Adrenal gland (tissue), 19 donors: ENCODE data around the gene NUP88. TPM values are rescaled to one million over a fixed set of nuclear protein-coding genes. Genes with fewer than 3 reads are reported as not detected.

Source experiments
- DNase-seq, 7 donors: peaks; one replicate each; pipeline ENCODE4 v3.0.0-alpha.2; 2019 to 2020
- H3K27ac ChIP-seq, 5 donors: fragments of 200-600 bp; sonication (generic) in 4 of 5; 1 replicate in 3 of 5; 2 replicates in 2 of 5; pipeline versions ENCODE4 v1.5.1 to v1.8.0; 2016 to 2020; ENCODE audit warnings: mild to moderate bottlenecking in 1 of 5
- H3K27me3 ChIP-seq: fragments of 200-600 bp; 2 replicates; pipeline ENCODE4 v1.8.0; 2021
- H3K36me3 ChIP-seq, 2 donors: fragments of 200-600 bp; replicated peaks in 1 of 2; 1 replicate in 1 of 2; 2 replicates in 1 of 2; pipeline versions ENCODE4 v1.5.1 to v1.8.0; 2018 to 2022
- H3K4me1 ChIP-seq, 2 donors: fragments of 200-600 bp; replicated peaks in 1 of 2; 1 replicate in 1 of 2; 2 replicates in 1 of 2; pipeline versions ENCODE4 v1.5.1 to v1.8.0; 2018 to 2021
- H3K4me3 ChIP-seq, 4 donors: fragments of 200-600 bp; sonication (generic) in 3 of 4; one replicate each; pipeline ENCODE4 v1.5.1; 2016 to 2018
- H3K9me3 ChIP-seq, 3 donors: fragments of 200-600 bp; sonication (generic) in 1 of 3; replicated peaks in 1 of 3; 1 replicate in 2 of 3; 2 replicates in 1 of 3; pipeline versions ENCODE4 v1.5.1 to v1.8.0; 2016 to 2021
- POLR2A ChIP-seq, 2 donors: fragments of 450-650 bp; IDR thresholded peaks; one replicate each; pipeline ENCODE4 v1.6.1; 2017; ENCODE audit warnings: antibody characterized with exemption in 2 of 2, mild to moderate bottlenecking in 2 of 2, moderate library complexity in 1 of 2
- WGBS, 4 donors: extraction: QIAGEN DNeasy Blood & Tissue Kit in 2 of 4; methylation state at CpG; one replicate each; pipeline versions ENCODE4 v1.1.5 to v1.1.7; 2013 to 2017; 5-methylcytosine and 5-hydroxymethylcytosine counted together
- intact Hi-C, 2 donors: fragments of 100-400 bp; cut with DNase I; formaldehyde crosslinking; loops; one replicate each; pipeline versions ENCODE4 v1.14.1 to v1.15.0; 2022 to 2023
- long read RNA-seq, 10 donors: library from polyadenylated mRNA in 3 of 10; unstranded in 2 of 10; stranded (forward) in 1 of 10; transcript quantifications; one replicate each; pipeline ENCODE4 v2.0.0 and lab custom pipeline, GENCODE V29; 2021 to 2026
- polyA plus RNA-seq, 3 donors: library from polyadenylated mRNA; stranded (reverse); fragments of 200-250 nt in 2 of 3; fragments of 350-450 nt in 1 of 3; fragmentation: Illumina TruSeq in 1 of 3; extraction: RNeasy Lipid Tissue Mini Kit (QIAGEN cat#74804) in 1 of 3; gene quantifications; one replicate each; pipeline ENCODE4 v1.2.3, GENCODE V29; 2013 to 2014
- total RNA-seq, 9 donors: library from RNA; depleted of rRNA in 4 of 9; stranded (reverse); fragments of >200 nt in 4 of 9; fragments of 120-200 nt in 1 of 9; fragmentation: NEBNext Ultra II Directional in 1 of 9; extraction: Animal tissue kit (Norgen Biotek cat#: 25700) in 1 of 9; gene quantifications; one replicate each; pipeline versions ENCODE4 v1.1.0 to v1.2.4, GENCODE V29; 2013 to 2023
- TF ChIP-seq, protein P1 (sequence below), 6 experiments: fragments of 450-650 bp in 4 of 6; fragments of 200-600 bp in 2 of 6; sonication (generic) in 1 of 6; IDR thresholded peaks; 1 replicate in 5 of 6; 2 replicates in 1 of 6; pipeline versions ENCODE4 v1.5.1 to v1.8.0; 2016 to 2021; ENCODE audit warnings: antibody characterized with exemption in 6 of 6, mild to moderate bottlenecking in 2 of 6, moderate library complexity in 1 of 6
- donor health status: healthy with polysubstance abuse.
- donor health status: Bipolar disorder and iron deficiency.
- donor health status: DM: yes; HTN: yes; CAD: no.
- donor health status: DM: no; HTN: no; CAD: no.
- donor health status: DM: no; HTN: no; CAD: no.
- donor health status: DM: yes; HTN: yes; CAD: no.

Gene NUP88
- 10 to 100 TPM; 30.8 to 88.2 (median 56.5) TPM for total RNA-seq
- polyA plus RNA-seq, result 100 to 1,000 TPM in 2 of 3 donors, 10 to 100 TPM in 1; 92.1 to 137 (median 102) TPM
- long read RNA-seq, donor 1, partial matches to known transcripts, result 0 of 6 reads
- long read RNA-seq, donor 1, other reads (novel, unspliced or antisense), result 0 of 6 reads
- long read RNA-seq, donor 2, partial matches to known transcripts, result 6 of 11 reads
- long read RNA-seq, donor 2, other reads (novel, unspliced or antisense), result 0 of 11 reads
- long read RNA-seq, donor 3, partial matches to known transcripts, result 0 of 3 reads
- long read RNA-seq, donor 3, other reads (novel, unspliced or antisense), result 0 of 3 reads
- long read RNA-seq, donor 4, transcript NUP88-207 (17 exons, 2,916 nt), result major isoform, 8 of 15 reads
- long read RNA-seq, donor 4, partial matches to known transcripts, result 5 of 15 reads
- long read RNA-seq, donor 4, other reads (novel, unspliced or antisense), result 2 of 15 reads
- long read RNA-seq, donor 5, transcript NUP88-207 (17 exons, 2,916 nt), result major isoform, 55 of 70 reads
- long read RNA-seq, donor 5, partial matches to known transcripts, result 4 of 70 reads
- long read RNA-seq, donor 5, other reads (novel, unspliced or antisense), result 8 of 70 reads
- long read RNA-seq, donor 6, partial matches to known transcripts, result 5 of 9 reads
- long read RNA-seq, donor 6, other reads (novel, unspliced or antisense), result 3 of 9 reads
- long read RNA-seq, donor 7, partial matches to known transcripts, result 0 of 3 reads
- long read RNA-seq, donor 7, other reads (novel, unspliced or antisense), result 0 of 3 reads
- long read RNA-seq, donor 8, transcript NUP88-207 (17 exons, 2,916 nt), result major isoform, 6 of 15 reads
- long read RNA-seq, donor 8, partial matches to known transcripts, result 6 of 15 reads
- long read RNA-seq, donor 8, other reads (novel, unspliced or antisense), result 0 of 15 reads
- long read RNA-seq, donor 9, partial matches to known transcripts, result 0 of 4 reads
- long read RNA-seq, donor 9, other reads (novel, unspliced or antisense), result 0 of 4 reads
- long read RNA-seq, donor 10, partial matches to known transcripts, result 6 of 9 reads
- long read RNA-seq, donor 10, other reads (novel, unspliced or antisense), result 0 of 9 reads

DNA sequence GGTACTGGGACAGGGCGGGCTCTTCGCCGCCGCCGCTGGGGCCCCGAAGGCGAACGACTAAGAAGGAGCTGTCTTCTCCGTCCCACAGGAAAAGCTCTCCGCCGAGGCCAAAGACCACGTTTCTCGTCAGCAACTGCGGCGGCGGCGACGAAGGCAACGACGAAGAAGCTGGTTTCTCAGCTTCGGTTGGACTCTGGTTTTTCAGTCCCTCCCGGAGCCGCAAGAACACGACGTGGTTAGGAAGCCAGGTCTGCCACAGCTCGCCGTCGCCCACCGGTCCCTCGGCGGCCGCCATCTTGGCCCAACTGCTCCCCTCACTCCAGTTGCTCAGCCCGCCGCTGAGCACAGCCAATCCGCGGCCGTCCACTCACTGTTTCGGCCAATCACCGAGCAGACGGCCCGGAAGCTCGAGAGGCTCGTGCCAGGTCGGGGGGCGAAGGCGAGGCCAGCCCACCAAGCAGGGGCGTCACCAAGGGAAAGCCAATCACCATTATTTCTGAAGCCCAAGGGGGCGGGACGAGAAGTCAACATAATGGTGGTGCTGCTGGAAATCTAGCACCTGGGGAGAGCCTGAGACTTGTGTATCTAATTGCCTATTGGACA is at the start of gene NUP88:
TSS of gene NUP88 (minus strand) at position 307 of the 603 bp plus-strand sequence. CDS start at position 295, 12 bp downstream.
- Histone ChIP-seq H3K27ac (peak within 1 kb of the TSS; percentile 58 to 89 (median 84)), H3K27me3 (no peaks in the 10 kb centered on the region), H3K36me3 (peaks cover 0 to 35% of the 10 kb centered on the region in 2 donors), H3K4me1 (peaks cover 20 to 33% of the 10 kb centered on the region in 2 donors), H3K4me3 (peak within 1 kb of the TSS; percentile 74 to 94 (median 82)), H3K9me3 (no peaks in the 10 kb centered on the region)
- DNase-seq, result peak; percentile 94 to 98 (median 96)
- peak; percentile 66 to 72 for TF ChIP-seq POLR2A (IDR thresholded peaks at IDR 0.05)
- TF ChIP-seq, protein P1, sequence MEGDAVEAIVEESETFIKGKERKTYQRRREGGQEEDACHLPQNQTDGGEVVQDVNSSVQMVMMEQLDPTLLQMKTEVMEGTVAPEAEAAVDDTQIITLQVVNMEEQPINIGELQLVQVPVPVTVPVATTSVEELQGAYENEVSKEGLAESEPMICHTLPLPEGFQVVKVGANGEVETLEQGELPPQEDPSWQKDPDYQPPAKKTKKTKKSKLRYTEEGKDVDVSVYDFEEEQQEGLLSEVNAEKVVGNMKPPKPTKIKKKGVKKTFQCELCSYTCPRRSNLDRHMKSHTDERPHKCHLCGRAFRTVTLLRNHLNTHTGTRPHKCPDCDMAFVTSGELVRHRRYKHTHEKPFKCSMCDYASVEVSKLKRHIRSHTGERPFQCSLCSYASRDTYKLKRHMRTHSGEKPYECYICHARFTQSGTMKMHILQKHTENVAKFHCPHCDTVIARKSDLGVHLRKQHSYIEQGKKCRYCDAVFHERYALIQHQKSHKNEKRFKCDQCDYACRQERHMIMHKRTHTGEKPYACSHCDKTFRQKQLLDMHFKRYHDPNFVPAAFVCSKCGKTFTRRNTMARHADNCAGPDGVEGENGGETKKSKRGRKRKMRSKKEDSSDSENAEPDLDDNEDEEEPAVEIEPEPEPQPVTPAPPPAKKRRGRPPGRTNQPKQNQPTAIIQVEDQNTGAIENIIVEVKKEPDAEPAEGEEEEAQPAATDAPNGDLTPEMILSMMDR (IDR thresholded peaks at IDR 0.05), result no peak
- 0 to 1% (median 0%) methylated on average over 16 to 49 of the region's 49 CpGs for WGBS, 4 donors
- intact Hi-C loops, result no loop called here

DNA sequence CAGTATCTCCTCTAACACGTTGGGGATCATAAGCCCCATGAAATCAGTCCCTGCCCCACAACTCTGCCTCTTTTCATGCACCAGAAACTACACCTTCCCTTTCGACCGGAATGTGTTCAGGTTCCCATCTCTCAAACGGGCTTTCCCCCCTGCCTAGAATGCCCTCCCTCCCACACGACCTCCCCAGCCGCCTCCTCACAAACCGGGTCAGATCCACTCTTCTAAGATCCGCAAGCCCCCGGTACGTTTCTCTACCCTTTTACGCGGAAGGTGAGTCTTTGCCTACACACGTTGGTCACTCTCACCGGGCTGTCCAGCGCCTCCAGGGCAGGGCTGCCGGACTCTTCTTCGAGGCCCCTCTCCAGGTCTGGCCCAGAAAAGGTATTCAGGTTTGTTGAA is 48.6 kb upstream of the NUP88 start:
- Histone ChIP-seq H3K4me3 (peak overlapping the region; percentile 76 to 90 (median 82)), H3K4me1 (peaks cover 7 to 21% of the 10 kb centered on the region in 2 donors), H3K9me3 (no peaks in the 10 kb centered on the region), H3K27me3 (no peaks in the 10 kb centered on the region), H3K36me3 (peaks cover 0 to 10% of the 10 kb centered on the region in 2 donors), H3K27ac (peak overlapping the region in 3 of 5 donors; percentile 16 to 82 (median 65))
- no peak for DNase-seq
- intact Hi-C loops, result no loop called here
- WGBS, 4 donors, result 1% methylated on average over 17 of the region's 17 CpGs
- TF ChIP-seq POLR2A (IDR thresholded peaks at IDR 0.05), result no peak
- TF ChIP-seq, protein P1 (IDR thresholded peaks at IDR 0.05), result no peak

GRCh38 chr17:5467416-5467815 is 48.0 kb upstream of the NUP88 start:
- DNase-seq, result no peak
- H3K9me3 ChIP-seq, result no peaks in the 10 kb centered on the region
- H3K4me1 ChIP-seq, result peaks cover 7 to 21% of the 10 kb centered on the region in 2 donors
- peak overlapping the region in 2 of 4 donors; percentile 76 to 90 for H3K4me3 ChIP-seq
- H3K27ac ChIP-seq, result no peak overlapping the region
- WGBS, 4 donors, result 3 to 13% (median 7%) methylated on average over 6 to 8 of the region's 8 CpGs
- TF ChIP-seq, protein P1 (IDR thresholded peaks at IDR 0.05), result no peak
- TF ChIP-seq POLR2A (IDR thresholded peaks at IDR 0.05), result no peak
- intact Hi-C loops, result no loop called here
- peaks cover 0 to 5% of the 10 kb centered on the region in 2 donors for H3K36me3 ChIP-seq
- no peaks in the 10 kb centered on the region for H3K27me3 ChIP-seq
